GM21526 (cell line): ENCODE results near the gene ATP2C1.
"Not testable (repeated sequence)": the region's sequence is repeated elsewhere in the genome, so short reads cannot be mapped to it uniquely, and the experiment has no call there.

Experiments used
- ATAC-seq: cut with Tn5 transposase; IDR thresholded peaks from one replicate; pipeline ENCODE4 v1.9.1; 2021; ENCODE audit warnings: moderate library complexity; ENCODE audit not compliant: unreplicated experiment, low FRiP score

The ATP2C1 gene

GRCh38 chr3:130893376-130894129, at the start of gene ATP2C1:
ATP2C1 (plus strand) TSS chr3:130894084; CDS start chr3:130894770, 686 bp downstream.
- peak; percentile 85 for ATAC-seq

GRCh38 chr3:130844462-130844861, 49.4 kb upstream of the ATP2C1 start:
- no peak for ATAC-seq

GRCh38 chr3:130846181-130846580, 47.7 kb upstream of the ATP2C1 start:
- ATAC-seq = no peak

GRCh38 chr3:130849091-130849552, 44.8 kb upstream of the ATP2C1 start:
- ATAC-seq = no peak

- ATAC-seq = peak; percentile 54
Measured at GRCh38 chr3:130850044-130850797, 43.7 kb upstream of the ATP2C1 start.

GRCh38 chr3:130850843-130851242, 43.0 kb upstream of the ATP2C1 start:
- no peak for ATAC-seq

- ATAC-seq = no peak
Measured at GRCh38 chr3:130851277-130851676, 42.6 kb upstream of the ATP2C1 start.

- no peak for ATAC-seq
Measured at GRCh38 chr3:130853581-130853980, 40.3 kb upstream of the ATP2C1 start.

- ATAC-seq = peak; percentile 51
Measured at GRCh38 chr3:130854208-130854864, 39.5 kb upstream of the ATP2C1 start.

GRCh38 chr3:130857336-130858026, 36.4 kb upstream of the ATP2C1 start:
- no peak for ATAC-seq

GRCh38 chr3:130862130-130862529, 31.8 kb upstream of the ATP2C1 start:
- ATAC-seq = not testable (repeated sequence)

GRCh38 chr3:130865489-130865888, 28.4 kb upstream of the ATP2C1 start:
- ATAC-seq = no peak

GRCh38 chr3:130866327-130866726, 27.6 kb upstream of the ATP2C1 start:
- ATAC-seq = no peak

- ATAC-seq = no peak
Measured at GRCh38 chr3:130870423-130870822, 23.5 kb upstream of the ATP2C1 start.

GRCh38 chr3:130876594-130876993, 17.3 kb upstream of the ATP2C1 start:
- no peak for ATAC-seq

- no peak for ATAC-seq
Measured at GRCh38 chr3:130878464-130878863, 15.4 kb upstream of the ATP2C1 start.

GRCh38 chr3:130889416-130889946, 4.4 kb upstream of the ATP2C1 start:
- ATAC-seq = no peak

- ATAC-seq = peak; percentile 44
Measured at GRCh38 chr3:130892759-130893375, 1.0 kb upstream of the ATP2C1 start.

- ATAC-seq = peak; percentile 19
Measured at GRCh38 chr3:130894130-130894985, 474 bp downstream of the ATP2C1 start.
